Stimulated activated CD4-positive, alpha-beta T cell treated with anti-CD3 and anti-CD28 coated beads, Interleukin-1b, Interleukin-23, amount 100 ng/mL, for 48 hours (primary cell): ENCODE results near the gene FIBCD1.
"Not testable (repeated sequence)": the region's sequence is repeated elsewhere in the genome, so short reads cannot be mapped to it uniquely, and the experiment has no call there.

Experiments
- DNase-seq: peaks from one replicate; pipeline ENCODE4 v3.0.0-alpha.2; 2020

Gene FIBCD1

DNA sequence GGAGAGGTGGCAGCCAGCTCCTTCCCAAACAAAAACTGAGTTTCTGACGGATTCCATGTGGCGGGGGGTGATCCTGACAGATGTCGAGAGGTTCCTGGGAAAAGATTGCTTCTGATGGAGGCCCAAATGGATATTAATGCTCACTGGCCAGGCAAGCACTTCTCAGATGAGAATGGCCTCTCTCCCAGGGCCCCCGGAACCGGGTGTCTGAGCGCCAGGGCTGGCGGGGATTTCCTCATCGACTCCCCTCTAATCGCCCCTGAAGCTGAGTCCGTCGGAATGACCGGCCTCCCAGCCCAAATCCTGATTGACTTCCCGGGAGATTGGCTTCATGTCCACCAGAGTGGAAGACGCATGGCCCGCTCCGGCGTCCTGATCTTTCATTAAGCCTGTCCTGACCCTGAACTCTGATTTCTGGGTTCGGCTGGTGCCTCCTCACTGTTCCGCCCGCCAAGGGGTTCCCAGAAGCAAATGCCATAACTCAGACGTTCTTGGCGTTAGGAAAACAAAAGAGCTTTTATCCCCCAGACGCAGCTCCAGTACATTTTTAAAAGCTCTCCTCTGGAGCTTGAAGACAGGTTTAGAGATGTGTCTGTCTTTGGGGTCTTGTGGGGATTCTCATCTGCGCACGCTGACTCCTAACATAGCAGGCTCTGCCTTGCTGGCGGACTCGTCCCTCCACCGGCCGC lies 17.6 kb downstream of the FIBCD1 start:
- no peak for DNase-seq

DNA sequence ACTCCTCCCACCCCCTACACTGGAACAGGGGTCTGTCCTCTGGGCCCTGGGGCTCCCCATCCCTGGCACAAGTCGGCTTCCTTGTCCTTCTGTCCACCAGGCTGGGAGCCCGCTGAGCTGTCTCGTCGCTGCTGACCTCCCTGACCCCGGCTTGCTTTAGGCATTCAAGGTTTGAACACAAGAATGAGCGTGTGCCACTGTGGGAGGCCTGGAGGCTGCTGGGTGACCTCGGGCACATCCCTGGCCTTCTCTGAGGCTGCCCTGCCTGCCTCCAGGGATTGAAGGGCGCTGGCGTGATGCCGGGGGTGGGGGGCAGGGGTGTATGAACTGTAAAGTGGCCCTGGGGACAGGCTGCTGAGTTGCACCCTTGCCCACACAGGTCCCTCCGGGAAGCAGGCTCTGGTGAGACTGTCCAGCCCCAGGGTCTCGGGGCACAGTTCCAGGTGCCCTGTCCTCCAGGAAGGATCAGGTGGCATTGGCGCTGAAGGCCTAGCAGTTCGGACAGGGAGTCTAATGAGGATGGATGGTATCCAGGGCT lies 18.2 kb downstream of the FIBCD1 start:
- no peak for DNase-seq

DNA sequence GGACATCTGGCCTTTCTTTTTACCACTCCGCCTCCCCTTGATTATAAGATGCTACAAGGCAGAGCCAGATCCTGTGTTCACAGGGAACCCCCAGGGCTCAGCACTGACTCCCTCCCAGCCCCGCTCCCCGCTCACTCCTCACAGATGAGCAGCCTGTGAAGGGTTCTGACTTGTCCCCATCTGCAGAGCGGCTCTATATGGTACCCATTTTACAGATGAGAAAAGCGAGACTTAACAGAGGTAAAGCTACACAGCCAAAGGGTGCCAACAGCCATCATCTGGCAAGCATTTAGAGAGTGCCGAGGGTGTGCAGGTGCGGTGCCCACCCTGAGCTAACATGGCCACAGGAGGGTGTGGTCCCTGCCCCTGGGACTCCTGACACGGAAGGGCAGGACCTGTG lies 18.8 kb downstream of the FIBCD1 start:
- no peak for DNase-seq

DNA sequence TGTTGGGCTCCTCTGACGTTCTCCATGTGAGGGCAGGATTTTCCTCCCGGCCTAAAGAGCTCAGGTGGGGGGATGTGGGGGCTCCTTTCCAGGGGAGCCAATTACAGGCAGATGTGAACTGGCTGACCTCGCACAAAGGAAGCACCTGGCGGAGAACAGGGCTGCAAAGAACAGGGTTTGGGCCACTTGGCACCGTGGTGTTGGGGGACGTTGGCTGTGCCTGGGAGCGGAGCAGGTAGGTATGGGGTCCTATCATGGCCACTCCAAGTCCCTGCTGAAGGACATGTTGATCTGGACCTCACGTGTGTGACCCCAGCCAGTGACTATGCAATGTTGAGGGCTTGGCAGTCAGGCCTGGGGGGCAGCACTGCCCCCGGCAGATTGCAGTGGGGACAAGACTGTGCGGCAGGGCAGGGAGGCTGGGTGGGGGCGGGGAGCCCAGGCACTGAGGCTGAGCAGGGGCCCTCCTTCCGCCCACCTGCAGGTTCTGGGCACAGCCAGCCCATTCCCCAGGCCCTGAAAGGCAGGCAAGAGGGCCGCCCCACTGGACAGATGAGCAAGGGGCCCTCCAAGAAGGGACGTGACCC lies 19.4 kb downstream of the FIBCD1 start:
- DNase-seq: no peak

DNA sequence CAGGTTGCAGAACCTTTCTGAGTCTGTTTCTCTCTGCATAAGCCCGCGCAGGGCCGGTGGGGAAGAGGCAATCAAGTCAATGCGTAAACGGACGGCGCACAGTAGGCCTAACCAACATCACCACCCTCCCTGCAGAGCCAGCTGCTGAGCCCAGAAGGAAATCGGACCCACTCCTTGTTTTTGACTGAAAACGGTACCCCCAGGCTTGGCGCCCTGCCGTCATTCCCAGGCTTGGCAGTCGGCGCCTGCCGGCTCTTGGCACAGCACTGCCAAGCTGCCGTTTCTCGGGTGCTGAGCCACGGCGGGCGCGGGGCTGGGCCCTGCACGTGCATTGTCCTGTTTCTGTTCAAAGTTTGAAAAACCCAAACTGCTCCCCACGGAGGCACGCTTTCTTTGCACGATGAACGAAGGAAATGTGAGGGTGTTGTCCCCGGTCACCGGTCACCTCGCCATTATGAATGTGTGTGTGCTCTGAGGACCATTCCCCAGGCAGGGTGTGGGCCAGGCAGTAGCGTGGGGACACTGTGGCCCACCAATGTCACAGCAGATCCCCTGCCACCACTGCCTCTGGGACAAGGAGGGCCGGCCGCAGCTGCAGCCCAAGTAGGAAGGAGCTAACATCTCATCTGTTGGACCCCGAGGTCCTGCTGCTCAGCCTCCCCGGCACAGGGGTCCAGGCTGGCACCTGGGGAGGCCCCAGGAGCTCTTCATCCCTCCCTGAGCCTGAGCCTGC lies 20.1 kb downstream of the FIBCD1 start:
- no peak for DNase-seq

DNA sequence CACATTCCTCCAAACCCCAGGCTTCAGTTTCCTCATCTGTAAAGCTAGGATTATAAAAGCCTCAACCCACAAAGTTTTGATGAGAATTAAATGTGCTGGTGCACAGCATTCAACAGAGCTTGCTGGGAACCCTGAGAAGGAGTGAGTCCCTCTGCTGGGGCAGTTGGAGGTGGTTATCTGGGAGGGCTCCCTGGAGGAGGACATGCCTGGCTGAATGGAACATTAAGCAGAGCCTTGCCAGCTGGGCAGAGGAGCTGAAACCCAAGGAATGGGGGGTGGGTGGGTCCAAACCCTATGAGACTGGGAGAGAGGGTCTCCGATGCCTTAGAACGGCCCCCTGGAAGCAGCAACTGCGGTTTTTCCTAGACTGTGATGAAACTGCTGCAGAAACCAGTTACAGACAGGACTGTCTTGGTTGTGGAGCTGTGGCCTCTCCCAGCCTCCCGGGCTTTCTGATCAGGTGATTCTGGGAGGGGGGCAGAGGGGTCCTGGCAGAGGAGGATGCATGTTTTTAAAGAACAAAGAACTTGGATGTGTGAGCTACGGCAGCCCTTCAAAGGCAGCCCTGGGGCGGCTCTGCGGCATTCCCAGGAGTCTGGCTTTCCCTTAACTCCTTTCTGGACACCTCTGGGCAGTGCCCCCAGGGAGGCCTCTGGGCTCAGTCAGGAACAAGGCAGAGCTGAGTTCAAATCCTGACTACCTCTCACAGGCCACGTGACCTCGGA lies 20.8 kb downstream of the FIBCD1 start:
- DNase-seq: no peak

DNA sequence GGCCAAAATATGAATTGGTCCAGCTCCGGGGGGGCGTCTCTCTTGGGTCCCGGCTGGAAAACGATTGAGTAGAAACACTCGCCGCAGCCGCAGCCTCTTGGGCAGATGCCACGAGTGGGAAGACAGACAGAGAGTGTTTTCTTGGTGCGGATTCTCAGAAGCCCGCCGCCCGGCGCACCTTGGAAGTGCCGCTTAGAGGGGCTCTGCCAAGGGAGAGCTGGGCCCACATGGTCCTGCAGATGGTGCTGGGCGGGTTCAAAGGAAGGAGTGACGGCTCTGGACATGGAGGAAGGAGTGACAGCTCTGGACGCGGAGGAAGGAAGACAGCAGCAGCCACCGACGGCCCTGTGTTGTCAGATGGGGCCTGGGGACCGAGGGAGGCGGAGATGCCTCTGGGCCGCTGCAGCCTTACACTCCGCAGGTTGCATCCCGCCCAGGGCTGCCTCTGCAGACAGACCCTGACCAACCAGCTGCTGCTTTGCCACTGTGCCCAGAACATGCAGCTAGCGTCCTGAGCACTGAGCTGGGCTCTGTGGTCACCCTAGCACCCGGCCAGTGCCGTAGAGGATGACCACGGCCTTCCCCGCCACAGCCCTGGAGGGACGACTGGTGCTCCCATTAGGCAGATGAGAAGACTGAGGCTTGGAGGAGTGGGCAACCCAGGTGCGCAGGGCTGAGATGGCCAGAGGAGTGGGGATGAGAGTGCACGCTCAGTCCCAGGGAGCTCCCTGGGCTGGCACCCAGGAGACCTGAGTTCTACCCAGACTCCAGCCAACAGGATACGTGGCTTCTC lies 21.7 kb downstream of the FIBCD1 start:
- DNase-seq: no peak

DNA sequence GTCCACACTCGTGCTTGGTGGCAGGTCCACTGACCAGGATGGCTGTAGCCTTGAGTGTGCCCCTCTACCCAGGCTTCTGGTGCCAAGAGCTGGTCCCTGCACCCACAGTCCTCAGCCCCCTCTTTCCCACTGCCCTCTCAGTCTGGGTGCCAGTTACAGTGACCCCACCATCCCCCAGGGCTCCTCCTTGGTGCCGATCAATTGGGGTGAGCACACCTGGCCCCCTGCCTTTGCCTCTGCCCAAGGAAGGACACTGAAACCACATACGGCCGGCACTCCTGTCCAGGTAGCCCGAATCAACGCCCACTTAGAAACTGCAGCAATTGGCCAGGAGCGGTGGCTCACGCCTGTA lies 24.0 kb downstream of the FIBCD1 start:
- DNase-seq: no peak

DNA sequence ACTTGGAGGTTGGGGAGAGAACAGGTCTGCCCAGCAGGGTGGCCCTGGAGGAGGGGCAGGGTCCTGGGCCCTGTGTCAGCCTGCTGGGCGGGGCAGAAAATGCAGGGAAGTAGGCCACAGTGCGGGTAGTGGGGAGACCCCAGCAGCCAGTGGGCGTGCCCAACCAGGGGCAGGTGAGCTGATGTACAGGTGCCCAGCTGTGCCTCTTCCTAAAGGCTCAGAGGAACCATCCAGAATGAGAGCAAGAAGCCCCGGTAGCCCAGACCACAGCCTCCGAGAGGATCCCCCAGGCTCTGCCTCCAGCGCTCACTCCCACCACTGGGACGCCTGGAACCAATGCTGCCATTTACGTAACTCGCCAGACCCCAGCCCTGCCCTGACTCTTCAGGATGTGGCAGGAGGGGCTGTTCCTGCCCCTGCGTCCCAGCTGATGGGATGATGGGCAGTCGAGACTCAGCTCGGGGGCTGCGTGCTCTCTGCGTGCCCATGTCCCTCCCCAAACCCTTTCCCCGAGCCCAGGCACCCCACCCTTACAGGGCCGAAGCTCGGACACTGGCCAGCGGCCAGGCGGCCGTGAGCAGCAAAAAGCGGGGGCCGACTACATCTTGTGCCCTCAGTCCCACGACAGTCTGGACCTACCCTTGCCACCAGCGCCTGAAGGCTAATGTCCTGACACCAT lies 24.5 kb downstream of the FIBCD1 start:
- no peak for DNase-seq

DNA sequence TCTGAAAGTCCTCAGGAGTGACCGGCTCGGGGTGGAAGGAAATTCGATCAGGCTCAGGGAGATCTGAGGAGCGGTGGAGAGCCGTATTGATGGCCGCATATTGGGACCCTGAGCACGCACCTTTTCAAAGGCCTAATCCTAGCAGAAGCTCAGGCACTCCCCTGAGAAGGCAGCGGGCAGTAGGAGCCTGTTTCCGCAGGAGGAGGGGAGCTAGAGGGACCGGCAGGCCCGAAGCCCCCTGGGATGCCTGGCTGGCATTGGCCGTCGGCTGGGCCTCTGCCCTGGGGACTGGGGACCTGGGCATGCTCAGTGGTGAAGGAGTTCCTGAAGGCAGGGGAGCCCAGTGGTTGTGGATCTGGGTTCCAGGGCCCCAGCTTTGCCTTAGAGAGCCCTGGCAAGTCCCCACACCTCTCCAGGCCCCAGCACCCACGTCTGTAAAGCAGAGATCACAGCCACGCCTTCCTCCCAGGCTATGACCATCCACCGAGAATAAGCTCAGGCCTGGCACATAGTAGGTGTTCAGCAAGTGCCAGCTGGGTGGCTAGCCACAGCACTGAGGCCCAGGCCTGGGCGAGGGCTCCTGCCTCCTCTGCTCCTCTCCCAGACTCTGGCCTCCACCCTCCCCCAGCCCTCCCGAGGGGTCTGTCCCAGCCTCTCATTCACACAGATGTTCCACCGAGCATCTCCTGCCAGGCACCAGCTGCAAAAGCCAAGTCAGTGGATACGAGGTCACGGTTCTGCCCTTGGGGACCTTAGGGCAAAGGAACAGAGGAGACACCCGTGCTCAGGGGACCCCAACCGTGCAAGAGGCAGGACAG lies 25.2 kb downstream of the FIBCD1 start:
- DNase-seq: no peak

DNA sequence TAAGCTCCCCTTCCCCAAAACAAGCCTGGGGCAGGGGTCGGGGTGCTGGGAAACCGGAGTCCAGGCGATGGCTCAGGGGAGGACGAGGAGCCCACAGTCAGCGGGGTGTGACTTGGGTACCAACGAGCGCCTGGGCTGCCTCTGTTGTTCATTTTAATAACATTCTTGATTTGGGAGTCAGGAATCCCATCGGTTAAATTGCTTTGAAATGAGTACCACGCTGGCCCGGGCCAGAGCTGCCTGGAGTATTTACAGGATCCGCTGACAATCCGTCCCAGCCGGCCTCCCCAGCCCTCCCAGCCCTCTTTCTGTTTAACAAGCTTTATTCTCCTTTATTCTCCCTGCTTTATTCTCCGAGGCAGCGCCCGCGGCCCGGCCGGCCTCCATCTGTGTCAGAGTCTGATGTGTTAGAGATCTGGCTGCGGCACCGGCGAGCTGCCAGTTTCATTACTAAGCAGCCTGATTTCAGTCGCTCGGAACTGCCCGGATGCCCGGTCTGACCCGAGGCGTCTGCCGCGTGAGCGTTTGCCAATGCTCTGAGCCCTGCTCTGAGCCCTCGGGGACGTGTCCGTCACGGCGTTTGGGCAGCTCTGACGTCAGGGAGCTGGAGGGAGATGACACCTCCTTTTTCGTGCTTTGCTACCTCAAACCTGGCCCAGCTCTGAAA lies 26.0 kb downstream of the FIBCD1 start:
- no peak for DNase-seq

DNA sequence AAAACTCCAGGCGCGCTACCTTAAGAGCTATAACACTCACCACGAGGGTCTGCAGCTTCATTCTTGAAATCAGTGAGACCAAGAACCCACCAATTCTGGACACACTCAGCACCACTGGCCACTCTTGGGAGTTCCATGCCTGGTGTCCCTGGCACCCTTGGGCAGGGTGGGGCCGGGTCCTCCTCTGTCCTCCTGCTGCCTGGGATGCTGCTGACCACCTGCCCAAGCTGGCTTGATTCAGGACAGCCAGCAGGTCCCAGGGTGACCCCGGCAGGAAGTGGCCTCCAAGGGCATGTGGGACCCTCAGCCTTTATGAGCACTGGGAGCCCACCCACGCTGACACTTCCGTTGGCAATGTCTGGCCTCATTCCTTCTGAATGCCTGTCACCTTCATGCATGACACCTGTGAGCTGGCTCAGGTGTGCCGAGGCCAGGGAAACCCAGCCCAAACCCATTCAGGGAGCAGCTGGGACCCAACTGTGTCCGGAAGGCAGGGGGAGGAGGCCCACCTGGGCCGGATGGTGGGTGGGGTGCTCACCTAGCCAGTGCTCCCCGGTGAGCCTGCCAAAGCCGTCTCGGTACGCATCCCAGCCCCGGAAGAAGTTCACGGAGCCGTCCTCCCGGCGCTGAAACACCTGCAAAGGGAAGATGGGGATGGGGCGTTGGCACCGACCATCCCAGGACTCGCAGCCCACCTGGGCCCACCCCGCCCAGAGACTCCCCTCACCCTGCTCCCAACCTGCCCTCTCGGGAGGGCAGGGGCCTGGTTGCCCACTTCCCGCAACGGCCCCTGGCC lies 27.6 kb downstream of the FIBCD1 start:
- DNase-seq: no peak

DNA sequence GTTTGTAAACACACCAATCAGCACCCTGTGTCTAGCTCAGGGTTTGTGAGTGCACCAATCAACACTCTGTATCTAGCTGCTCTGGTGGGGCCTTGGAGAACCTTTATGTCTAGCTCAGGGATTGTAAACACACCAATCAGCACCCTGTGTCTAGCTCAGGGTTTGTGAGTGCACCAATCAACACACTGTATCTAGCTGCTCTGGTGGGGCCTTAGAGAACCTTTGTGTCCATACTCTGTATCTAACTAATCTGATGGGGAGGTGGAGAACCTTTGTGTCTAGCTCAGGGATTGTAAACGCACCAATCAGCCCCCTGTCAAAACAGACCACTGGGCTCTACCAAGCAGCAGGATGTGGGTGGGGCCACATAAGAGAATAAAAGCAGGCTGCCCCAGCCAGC lies 28.4 kb downstream of the FIBCD1 start:
- DNase-seq: not testable (repeated sequence)

DNA sequence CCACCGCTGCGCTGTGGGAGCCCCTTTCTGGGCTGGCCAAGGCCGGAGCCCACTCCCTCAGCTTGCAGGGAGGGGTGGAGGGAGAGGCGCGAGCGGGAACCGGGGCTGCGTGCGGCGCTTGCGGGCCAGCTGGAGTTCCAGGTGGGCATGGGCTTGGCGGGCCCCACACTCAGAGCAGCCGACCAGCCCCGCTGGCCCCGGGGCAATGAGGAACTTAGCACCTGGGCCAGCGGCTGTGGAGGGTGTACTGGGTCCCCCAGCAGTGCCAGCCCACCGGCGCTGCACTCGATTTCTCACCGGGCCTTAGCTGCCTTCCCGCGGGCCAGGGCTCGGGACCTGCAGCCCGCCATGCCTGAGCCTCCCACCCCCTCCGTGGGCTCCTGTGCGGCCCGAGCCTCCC lies 29.0 kb downstream of the FIBCD1 start:
- not testable (repeated sequence) for DNase-seq

DNA sequence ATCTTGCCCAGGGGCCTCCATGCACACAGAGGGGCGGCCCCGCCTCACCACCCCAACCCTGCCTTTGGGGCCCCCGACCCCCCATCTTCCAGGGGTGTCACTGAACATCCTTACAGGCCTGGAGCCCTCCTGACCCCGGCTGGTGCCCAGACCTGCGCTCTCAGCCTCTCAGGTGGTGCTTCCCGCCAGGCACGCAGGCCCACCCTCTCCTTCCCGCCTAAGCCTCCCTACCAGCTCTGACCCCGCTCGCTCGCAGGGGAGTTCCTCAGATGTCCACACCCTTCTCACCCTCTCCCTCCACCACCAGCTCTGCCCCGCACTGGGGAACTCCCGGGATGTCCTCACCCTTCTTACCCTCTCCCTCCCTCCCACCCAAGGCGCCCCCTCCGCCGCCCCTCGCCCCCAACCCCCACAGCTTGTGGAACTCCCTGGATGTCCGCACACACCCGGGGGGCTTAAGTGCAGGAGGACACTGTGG lies 30.1 kb downstream of the FIBCD1 start:
- no peak for DNase-seq

DNA sequence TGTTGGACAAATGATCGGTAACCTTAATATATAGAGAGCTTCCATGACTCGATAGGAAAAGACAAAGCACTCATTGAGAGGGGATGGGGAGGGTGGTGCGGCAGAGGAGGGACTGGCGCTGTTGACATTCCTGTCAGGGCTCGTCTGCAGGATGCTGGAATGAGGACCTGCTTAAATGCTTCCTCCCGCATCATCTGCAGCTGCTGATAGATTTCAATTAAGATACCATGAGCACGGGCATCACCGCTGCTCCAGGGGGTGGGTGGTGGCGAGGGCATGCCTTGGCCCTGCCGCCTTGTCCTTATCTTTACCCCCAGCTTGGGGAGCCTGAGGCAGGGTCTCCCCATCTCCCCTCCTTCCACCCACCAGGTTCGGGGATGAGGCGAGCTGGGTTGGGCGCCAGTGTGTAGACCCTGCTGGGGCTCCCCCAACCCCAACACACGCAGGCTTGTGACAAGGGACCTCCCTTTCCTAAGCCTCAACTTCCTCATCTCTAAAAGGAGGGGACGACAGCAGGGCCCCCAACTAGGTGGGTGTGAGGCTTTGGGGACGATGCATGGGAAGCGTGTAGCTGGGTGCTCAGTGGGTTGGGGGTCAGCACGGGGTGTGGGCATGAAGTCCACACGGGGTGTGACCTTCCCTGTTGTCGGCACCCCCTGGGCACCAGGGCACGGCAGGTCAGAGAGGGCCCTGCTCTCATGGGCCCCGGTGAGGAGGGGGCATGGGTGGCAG lies 30.7 kb downstream of the FIBCD1 start:
- DNase-seq: no peak

DNA sequence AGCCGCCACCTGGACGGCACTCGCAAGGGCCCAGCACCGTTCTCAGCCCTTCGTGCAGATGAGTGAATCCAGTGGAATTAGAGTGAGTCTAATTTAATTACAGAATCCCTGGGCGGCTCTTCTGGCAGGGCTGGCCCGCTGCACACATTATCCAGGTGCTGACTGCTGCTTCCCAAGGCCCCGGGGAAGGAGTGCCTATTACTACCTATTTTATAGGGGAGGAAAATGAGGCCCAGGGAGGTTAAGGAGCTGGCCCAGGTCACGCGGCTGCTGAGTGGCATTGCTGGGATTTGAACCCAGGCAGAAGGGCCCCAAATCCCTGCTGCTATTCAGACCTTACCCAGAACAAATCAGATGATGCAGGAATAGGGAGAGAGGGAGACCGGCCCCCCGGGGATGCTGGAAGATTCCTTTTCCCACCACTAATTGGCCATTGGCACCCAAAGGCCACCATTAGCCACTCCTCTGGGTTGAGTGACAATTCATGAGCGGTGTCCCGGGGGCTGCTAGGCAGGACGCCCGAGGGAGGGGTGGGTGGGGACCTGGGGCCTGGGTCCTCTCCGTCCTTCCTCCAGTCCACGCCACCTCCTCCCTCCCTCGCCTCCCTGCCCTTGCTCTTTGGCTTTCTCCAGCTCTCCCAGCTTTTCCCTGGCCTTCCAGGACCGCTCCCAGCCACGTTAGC lies 32.2 kb downstream of the FIBCD1 start:
- no peak for DNase-seq
